GM10266 (cell line): ENCODE results near the gene TEK.

Source experiments
- DNase-seq: peaks from one replicate; pipeline ENCODE4 v3.0.0; 2012; ENCODE audit errors: extremely low spot score
- TF ChIP-seq, protein P1 (sequence below): IDR thresholded peaks from 2 replicates; pipeline ENCODE4 v1.5.1; 2012; ENCODE audit warnings: mild to moderate bottlenecking, low read depth; ENCODE audit not compliant: control insufficient read depth, insufficient read depth; ENCODE audit errors: missing control alignments

Gene TEK

DNA sequence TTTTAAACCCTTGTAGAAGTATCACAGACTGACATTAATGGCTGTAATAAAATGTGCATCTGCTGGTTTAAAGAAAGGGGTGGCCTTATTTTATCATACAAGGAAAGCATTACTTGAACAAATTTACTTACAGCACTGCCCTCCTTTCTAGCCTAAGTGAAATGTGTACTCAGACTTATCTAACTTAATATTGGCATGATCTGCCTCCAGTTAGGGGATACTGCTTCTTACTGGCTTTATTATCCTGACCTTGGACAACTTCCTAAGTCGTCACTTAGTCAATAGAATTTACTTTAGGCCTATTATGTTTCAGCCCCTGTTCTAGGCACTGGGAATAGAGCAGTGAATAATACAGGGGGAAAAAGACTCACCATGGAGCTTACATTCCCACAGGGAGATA is 79.4 kb downstream of the TEK start:
- no peak for DNase-seq

DNA sequence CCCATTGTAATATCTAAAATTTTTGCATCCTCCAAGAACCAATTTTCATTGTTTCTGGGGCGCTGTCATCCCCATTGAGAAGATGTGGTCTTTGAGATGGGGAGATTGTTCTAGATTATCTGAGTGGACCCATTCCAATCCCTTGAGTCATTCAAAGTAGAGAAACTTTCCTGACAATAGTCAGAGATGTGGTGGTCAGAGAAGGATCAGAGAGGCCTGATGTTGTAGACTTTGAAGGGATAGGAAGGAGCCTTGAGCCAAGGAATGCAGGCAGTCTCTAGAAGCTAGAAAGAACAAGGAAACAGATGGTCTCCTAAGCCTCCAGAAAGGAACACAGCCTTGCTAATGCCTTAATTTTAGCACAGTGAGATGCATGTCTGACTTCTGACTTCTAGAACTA is 80.4 kb downstream of the TEK start:
- DNase-seq, result no peak
- TF ChIP-seq, protein P1, sequence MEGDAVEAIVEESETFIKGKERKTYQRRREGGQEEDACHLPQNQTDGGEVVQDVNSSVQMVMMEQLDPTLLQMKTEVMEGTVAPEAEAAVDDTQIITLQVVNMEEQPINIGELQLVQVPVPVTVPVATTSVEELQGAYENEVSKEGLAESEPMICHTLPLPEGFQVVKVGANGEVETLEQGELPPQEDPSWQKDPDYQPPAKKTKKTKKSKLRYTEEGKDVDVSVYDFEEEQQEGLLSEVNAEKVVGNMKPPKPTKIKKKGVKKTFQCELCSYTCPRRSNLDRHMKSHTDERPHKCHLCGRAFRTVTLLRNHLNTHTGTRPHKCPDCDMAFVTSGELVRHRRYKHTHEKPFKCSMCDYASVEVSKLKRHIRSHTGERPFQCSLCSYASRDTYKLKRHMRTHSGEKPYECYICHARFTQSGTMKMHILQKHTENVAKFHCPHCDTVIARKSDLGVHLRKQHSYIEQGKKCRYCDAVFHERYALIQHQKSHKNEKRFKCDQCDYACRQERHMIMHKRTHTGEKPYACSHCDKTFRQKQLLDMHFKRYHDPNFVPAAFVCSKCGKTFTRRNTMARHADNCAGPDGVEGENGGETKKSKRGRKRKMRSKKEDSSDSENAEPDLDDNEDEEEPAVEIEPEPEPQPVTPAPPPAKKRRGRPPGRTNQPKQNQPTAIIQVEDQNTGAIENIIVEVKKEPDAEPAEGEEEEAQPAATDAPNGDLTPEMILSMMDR, result no peak

More for the DNA sequence above, 79.4 kb downstream of the TEK start:
- TF ChIP-seq, protein P1, result no peak

DNA sequence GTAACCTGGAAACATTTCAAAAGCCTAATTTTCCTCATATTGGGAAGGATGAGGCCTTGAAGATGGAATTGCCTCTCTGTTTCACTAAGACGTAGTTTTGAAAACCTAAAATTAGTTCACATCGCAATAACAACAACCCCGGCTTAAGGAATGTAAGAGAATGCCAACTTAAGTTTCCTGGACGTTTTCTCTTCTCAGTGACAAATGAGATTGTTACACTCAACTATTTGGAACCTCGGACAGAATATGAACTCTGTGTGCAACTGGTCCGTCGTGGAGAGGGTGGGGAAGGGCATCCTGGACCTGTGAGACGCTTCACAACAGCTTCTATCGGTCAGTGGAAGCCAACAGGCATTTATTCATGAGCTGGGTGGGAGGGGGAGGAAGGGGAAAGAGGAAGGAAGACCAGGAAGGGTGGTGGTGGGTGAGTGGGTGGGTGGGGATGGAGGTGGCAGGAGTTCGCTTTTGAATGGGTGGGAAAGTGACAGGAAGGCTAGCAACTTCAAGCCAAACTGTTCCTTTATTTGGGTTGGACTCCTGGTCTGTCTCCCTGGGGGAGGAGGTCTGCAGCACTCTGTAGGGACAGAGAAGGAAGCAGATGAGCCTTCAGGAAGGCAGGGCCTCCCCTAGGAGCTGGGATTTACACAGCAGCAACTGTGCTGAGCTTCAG is 83.4 kb downstream of the TEK start:
- TF ChIP-seq, protein P1, result no peak
- no peak for DNase-seq

DNA sequence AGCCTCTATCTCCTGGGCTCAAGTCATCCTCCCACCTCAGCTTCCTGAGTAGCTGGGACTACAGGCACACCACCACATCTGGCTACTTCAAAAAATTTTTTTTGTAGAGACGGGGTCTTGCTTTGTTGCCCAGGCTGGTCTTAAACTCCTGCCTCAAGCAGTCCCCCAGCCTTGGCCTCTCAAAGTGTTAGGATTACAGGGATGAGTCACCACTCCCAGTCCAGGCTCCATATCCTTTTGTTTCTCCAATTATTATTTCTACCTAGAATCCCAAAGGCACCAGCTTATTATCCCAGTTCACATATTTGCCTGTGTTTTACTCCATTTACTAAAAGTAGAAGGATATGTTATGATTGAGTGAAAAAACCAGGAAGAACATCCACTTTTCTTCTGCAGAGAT is 84.9 kb downstream of the TEK start:
- no peak for DNase-seq

DNA sequence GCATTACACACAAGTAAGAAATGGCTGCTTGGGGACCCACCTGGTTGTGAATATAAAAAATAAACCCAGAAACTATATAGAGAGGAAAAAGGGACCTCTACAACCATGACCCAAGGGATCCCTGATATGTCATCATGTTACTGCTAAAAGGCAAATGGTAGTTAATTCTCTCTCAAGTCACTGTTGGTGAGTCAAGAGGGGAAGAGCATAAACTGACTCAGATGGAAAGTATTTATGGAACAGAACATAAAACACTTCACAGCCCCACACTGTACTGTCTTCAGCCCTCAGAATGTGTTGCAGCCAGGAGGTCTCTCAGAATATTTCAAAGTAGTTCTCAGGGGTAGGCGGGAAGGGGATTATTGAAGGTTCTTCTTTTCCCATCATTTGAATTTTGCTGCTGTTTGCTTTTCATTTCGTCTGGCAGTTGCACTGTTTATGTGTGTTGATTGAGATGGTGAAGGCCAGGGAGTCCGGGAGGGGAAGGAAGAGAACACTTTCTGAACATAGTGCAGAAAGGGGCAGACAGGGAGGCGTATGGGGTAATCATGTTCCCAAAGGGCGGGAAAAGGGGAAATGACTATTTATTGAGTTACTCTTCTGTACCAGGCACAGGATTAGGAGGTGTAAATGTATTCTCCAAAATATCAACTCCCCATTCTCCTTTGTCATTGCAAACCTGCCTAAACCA is 85.5 kb downstream of the TEK start:
- TF ChIP-seq, protein P1, result no peak
- no peak for DNase-seq

More for the DNA sequence above, 84.9 kb downstream of the TEK start:
- TF ChIP-seq, protein P1, result no peak

DNA sequence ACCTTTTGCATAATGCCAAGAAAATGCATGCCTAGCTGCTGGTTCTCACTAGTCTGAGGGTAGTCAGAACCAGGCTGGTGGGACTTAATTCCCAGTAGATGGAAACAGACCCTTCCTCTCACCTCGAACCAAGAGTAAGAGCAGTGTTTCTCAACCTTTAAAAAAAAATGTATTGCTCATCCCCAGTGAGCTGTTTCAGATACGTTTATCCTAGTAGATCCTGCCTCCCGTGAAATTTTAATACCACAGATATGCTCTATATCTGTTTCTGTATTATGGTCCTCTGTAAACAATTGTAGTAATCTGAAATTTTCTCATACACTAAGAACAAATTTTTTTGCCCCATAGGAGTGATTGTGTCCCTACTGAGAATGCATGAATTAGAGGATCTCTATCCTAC is 86.2 kb downstream of the TEK start:
- no peak for DNase-seq

DNA sequence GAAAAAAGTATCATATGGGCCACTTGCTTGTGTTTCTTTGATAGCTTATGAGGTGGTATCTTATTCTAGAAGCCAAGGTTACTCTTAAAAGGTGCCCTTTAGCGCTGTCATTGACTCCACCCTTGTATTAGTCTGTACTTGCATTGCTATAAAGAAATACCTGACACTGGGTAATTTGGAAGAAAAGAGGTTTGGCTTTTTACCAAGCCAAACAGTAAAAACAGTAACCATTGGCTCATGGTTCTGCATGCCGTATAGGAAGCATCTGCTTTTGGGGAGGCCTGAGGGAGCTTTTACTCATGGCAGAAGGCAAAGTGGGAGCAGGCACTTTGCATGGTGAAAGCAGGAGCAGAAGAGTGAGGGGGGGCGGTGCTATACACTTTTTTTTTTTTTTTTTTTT is 87.4 kb downstream of the TEK start:
- TF ChIP-seq, protein P1, result no peak
- DNase-seq, result no peak

More for the DNA sequence above, 86.2 kb downstream of the TEK start:
- TF ChIP-seq, protein P1, result no peak
